RCC 7860 (cell line): ENCODE measurements around the gene PXN.
"Not testable (repeated sequence)": the region's sequence is repeated elsewhere in the genome, so short reads cannot be mapped to it uniquely, and the experiment has no call there.

Experiments
- DNase-seq: peaks from one replicate; pipeline ENCODE4 v3.0.0-alpha.2; 2015; ENCODE audit warnings: low spot score
- FAIRE-seq: peaks from 2 replicates; lab custom pipeline; 2012; peaks lifted over from hg19 to GRCh38; lab: Jason Lieb, UNC

PXN gene

GRCh38 chr12:120227233-120228040, 38.1 kb downstream of the PXN start:
- DNase-seq: no peak
- no peak for FAIRE-seq

- FAIRE-seq (no peak), DNase-seq (no peak)
Measured at GRCh38 chr12:120225852-120226640, 39.5 kb downstream of the PXN start.

GRCh38 chr12:120225200-120225558, 40.4 kb downstream of the PXN start:
- no peak for DNase-seq
- FAIRE-seq: no peak

- DNase-seq (no peak), FAIRE-seq (no peak)
Measured at GRCh38 chr12:120224304-120225199, 41.0 kb downstream of the PXN start.

- FAIRE-seq (no peak), DNase-seq (no peak)
Measured at GRCh38 chr12:120223458-120224303, 41.8 kb downstream of the PXN start.

- FAIRE-seq: no peak
- no peak for DNase-seq
Measured at GRCh38 chr12:120222288-120222832, 43.2 kb downstream of the PXN start.

- no peak for FAIRE-seq
- DNase-seq: no peak
Measured at GRCh38 chr12:120221576-120221900, 44.0 kb downstream of the PXN start.

- no peak for FAIRE-seq
- DNase-seq: no peak
Measured at GRCh38 chr12:120220838-120221575, 44.5 kb downstream of the PXN start.

GRCh38 chr12:120218680-120219606, 46.6 kb downstream of the PXN start:
- DNase-seq (no peak), FAIRE-seq (no peak)

GRCh38 chr12:120216742-120217605, 48.6 kb downstream of the PXN start:
- DNase-seq: no peak
- FAIRE-seq: no peak

GRCh38 chr12:120215766-120216735, 49.5 kb downstream of the PXN start:
- FAIRE-seq (no peak), DNase-seq (no peak)

GRCh38 chr12:120215357-120215735, 50.2 kb downstream of the PXN start:
- no peak for FAIRE-seq
- no peak for DNase-seq

GRCh38 chr12:120214626-120215356, 50.7 kb downstream of the PXN start:
- no peak for FAIRE-seq

GRCh38 chr12:120213758-120214157, 51.8 kb downstream of the PXN start:
- FAIRE-seq (no peak), DNase-seq (no peak)

More at GRCh38 chr12:120214626-120215356, 50.7 kb downstream of the PXN start:
- DNase-seq: no peak

- not testable (repeated sequence) for FAIRE-seq
Measured at GRCh38 chr12:120213182-120213581, 52.3 kb downstream of the PXN start.

GRCh38 chr12:120212301-120212700, 53.2 kb downstream of the PXN start:
- FAIRE-seq (no peak), DNase-seq (no peak)

More at GRCh38 chr12:120213182-120213581, 52.3 kb downstream of the PXN start:
- DNase-seq: not testable (repeated sequence)
